ENCODE measurements around the gene SMTN. TPM values are rescaled to one million over a fixed set of nuclear protein-coding genes. Genes with fewer than 3 reads are reported as not detected.

SMTN gene
- total RNA-seq, 2 experiments from 2014 or later, result 35.6 to 51.2 TPM

- Mint-ChIP-seq H3K27ac (no peak overlapping the region), H3K4me1 (peaks cover 11% of the 10 kb centered on the region), H3K27me3 (no peaks in the 10 kb centered on the region), H3K36me3 (no peaks in the 10 kb centered on the region), H3K4me3 (no peak overlapping the region), H3K9me3 (ENCODE audit: low read depth) (no peaks in the 10 kb centered on the region)
- CTCF ChIA-PET, result interaction anchor here (0.7 to 2.7 kb wide), 9 partner anchors 9 to 324 kb away, joined by 3 to 11 read pairs (median 5); partner anchors contain the start of gene SMTN
- no peak for DNase-seq
- no peak for ATAC-seq
Observed at GRCh38 chr22:31088233-31088986, 7.3 kb downstream of the SMTN start.

GRCh38 chr22:31089160-31090100 is 8.3 kb downstream of the SMTN start:
- DNase-seq, result no peak
- H3K4me1 Mint-ChIP-seq, result peaks cover 2% of the 10 kb centered on the region
- H3K9me3 Mint-ChIP-seq (ENCODE audit: low read depth), result no peaks in the 10 kb centered on the region
- H3K36me3 Mint-ChIP-seq, result no peaks in the 10 kb centered on the region
- no peaks in the 10 kb centered on the region for H3K27me3 Mint-ChIP-seq
- ATAC-seq, result no peak
- H3K27ac Mint-ChIP-seq, result no peak overlapping the region
- CTCF ChIA-PET, result interaction anchor here (0.9 to 2.7 kb wide), 6 partner anchors 9 to 153 kb away, joined by 3 to 11 read pairs (median 4); partner anchors contain the start of gene SMTN
- H3K4me3 Mint-ChIP-seq, result no peak overlapping the region

- DNase-seq (no peak), ATAC-seq (no peak)
- no peaks in the 10 kb centered on the region for H3K9me3 Mint-ChIP-seq (ENCODE audit: low read depth)
- CTCF ChIA-PET, result interaction anchor here (0.7 to 2.6 kb wide), 2 partner anchors 8 to 11 kb away, joined by 4 to 9 read pairs; partner anchors contain the start of gene SMTN
- no peaks in the 10 kb centered on the region for H3K4me1 Mint-ChIP-seq
- H3K4me3 Mint-ChIP-seq, result no peak overlapping the region
- H3K36me3 Mint-ChIP-seq, result no peaks in the 10 kb centered on the region
- no peak overlapping the region for H3K27ac Mint-ChIP-seq
- no peaks in the 10 kb centered on the region for H3K27me3 Mint-ChIP-seq
Observed at GRCh38 chr22:31090217-31091085, 9.3 kb downstream of the SMTN start.

GRCh38 chr22:31091106-31091975 is 10.2 kb downstream of the SMTN start:
- H3K4me1 Mint-ChIP-seq, result no peaks in the 10 kb centered on the region
- ATAC-seq (no peak), DNase-seq (no peak)
- CTCF ChIA-PET, result interaction anchor here (0.7 to 2.1 kb wide), 2 partner anchors 9 kb away, joined by 4 to 6 read pairs; no protein-coding TSS in a partner anchor
- H3K27me3 Mint-ChIP-seq, result no peaks in the 10 kb centered on the region
- no peaks in the 10 kb centered on the region for H3K9me3 Mint-ChIP-seq (ENCODE audit: low read depth)
- no peaks in the 10 kb centered on the region for H3K36me3 Mint-ChIP-seq
- H3K4me3 Mint-ChIP-seq, result no peak overlapping the region
- no peak overlapping the region for H3K27ac Mint-ChIP-seq

- no peaks in the 10 kb centered on the region for H3K27me3 Mint-ChIP-seq
- no peaks in the 10 kb centered on the region for H3K4me1 Mint-ChIP-seq
- CTCF ChIA-PET, result interaction anchor here (2.1 kb wide), 1 partner anchor 10 kb away, joined by 6 read pairs; no protein-coding TSS in a partner anchor
- ATAC-seq (no peak), DNase-seq (no peak)
- peaks cover 3% of the 10 kb centered on the region for H3K36me3 Mint-ChIP-seq
- no peak overlapping the region for H3K4me3 Mint-ChIP-seq
- H3K27ac Mint-ChIP-seq, result no peak overlapping the region
- no peaks in the 10 kb centered on the region for H3K9me3 Mint-ChIP-seq (ENCODE audit: low read depth)
Observed at GRCh38 chr22:31092161-31092560, 11.0 kb downstream of the SMTN start.

GRCh38 chr22:31093086-31093850 is 12.2 kb downstream of the SMTN start:
- no peak overlapping the region for H3K27ac Mint-ChIP-seq
- CTCF ChIA-PET, result interaction anchor here (0.9 to 2.1 kb wide), 3 partner anchors 11 to 14 kb away, joined by 3 to 6 read pairs (median 3); partner anchors contain the start of genes SELENOM and SMTN
- no peak overlapping the region for H3K4me3 Mint-ChIP-seq
- no peaks in the 10 kb centered on the region for H3K27me3 Mint-ChIP-seq
- DNase-seq (no peak), ATAC-seq (no peak)
- peaks cover 3% of the 10 kb centered on the region for H3K36me3 Mint-ChIP-seq
- no peaks in the 10 kb centered on the region for H3K9me3 Mint-ChIP-seq (ENCODE audit: low read depth)
- H3K4me1 Mint-ChIP-seq, result no peaks in the 10 kb centered on the region

- peaks cover 3% of the 10 kb centered on the region for H3K36me3 Mint-ChIP-seq
- no peaks in the 10 kb centered on the region for H3K9me3 Mint-ChIP-seq (ENCODE audit: low read depth)
- CTCF ChIA-PET, result interaction anchor here (0.9 to 1.3 kb wide), 3 partner anchors 13 to 14 kb away, joined by 3 read pairs; partner anchors contain the start of genes SELENOM and SMTN
- H3K27me3 Mint-ChIP-seq, result no peaks in the 10 kb centered on the region
- no peak overlapping the region for H3K4me3 Mint-ChIP-seq
- H3K27ac Mint-ChIP-seq, result no peak overlapping the region
- ATAC-seq (no peak), DNase-seq (no peak)
- H3K4me1 Mint-ChIP-seq, result no peaks in the 10 kb centered on the region
Observed at GRCh38 chr22:31094021-31094551, 13.0 kb downstream of the SMTN start.

- H3K36me3 Mint-ChIP-seq, result peaks cover 3% of the 10 kb centered on the region
- CTCF ChIA-PET, result interaction anchor here (1.0 kb wide), 1 partner anchor 13 kb away, joined by 3 read pairs; no protein-coding TSS in a partner anchor
- no peaks in the 10 kb centered on the region for H3K4me1 Mint-ChIP-seq
- no peaks in the 10 kb centered on the region for H3K9me3 Mint-ChIP-seq (ENCODE audit: low read depth)
- DNase-seq, result no peak
- H3K4me3 Mint-ChIP-seq, result no peak overlapping the region
- H3K27me3 Mint-ChIP-seq, result no peaks in the 10 kb centered on the region
- no peak overlapping the region for H3K27ac Mint-ChIP-seq
- no peak for ATAC-seq
Observed at GRCh38 chr22:31094741-31095140, 13.6 kb downstream of the SMTN start.

- DNase-seq (no peak), ATAC-seq (no peak)
- Mint-ChIP-seq H3K4me1 (no peaks in the 10 kb centered on the region), H3K4me3 (no peak overlapping the region), H3K27ac (no peak overlapping the region), H3K9me3 (ENCODE audit: low read depth) (no peaks in the 10 kb centered on the region), H3K36me3 (peaks cover 3% of the 10 kb centered on the region), H3K27me3 (no peaks in the 10 kb centered on the region)
- CTCF ChIA-PET, result interaction anchor here (0.7 to 1.7 kb wide), 2 partner anchors 11 to 53 kb away, joined by 3 to 10 read pairs; no protein-coding TSS in a partner anchor
Observed at GRCh38 chr22:31095637-31096249, 14.6 kb downstream of the SMTN start.

- CTCF ChIA-PET, result interaction anchor here (1.7 kb wide), 1 partner anchor 12 kb away, joined by 10 read pairs; no protein-coding TSS in a partner anchor
- no peaks in the 10 kb centered on the region for H3K9me3 Mint-ChIP-seq (ENCODE audit: low read depth)
- no peak overlapping the region for H3K27ac Mint-ChIP-seq
- no peak overlapping the region for H3K4me3 Mint-ChIP-seq
- no peaks in the 10 kb centered on the region for H3K4me1 Mint-ChIP-seq
- peaks cover 3% of the 10 kb centered on the region for H3K36me3 Mint-ChIP-seq
- DNase-seq (no peak), ATAC-seq (no peak)
- H3K27me3 Mint-ChIP-seq, result no peaks in the 10 kb centered on the region
Observed at GRCh38 chr22:31096657-31097279, 15.7 kb downstream of the SMTN start.

Measured in activated CD8-positive, alpha-beta memory T cell treated with anti-CD3 and anti-CD28 coated beads, Interleukin-2, amount 10 ng/mL, durations not matched to agents 7 days and 5 days (primary cell).